Naive B cell (primary cell): ENCODE results near the gene MPC1. TPM values are rescaled to one million over a fixed set of nuclear protein-coding genes. Genes with fewer than 3 reads are reported as not detected.
A peak's percentile ranks its signal among the peaks of the same experiment; 100 is the strongest.
"Not testable (repeated sequence)": the region's sequence is repeated elsewhere in the genome, so short reads cannot be mapped to it uniquely, and the experiment has no call there.

Experiments used
- ATAC-seq, 2 donors: fragments of 150-1000 bp; cut with Tn5 transposase; 2 replicates each; pipeline ENCODE4 v1.10.0; 2021; ENCODE audit warnings: low read depth in 2 of 2, mild to moderate bottlenecking in 2 of 2, moderate library complexity in 2 of 2
- DNase-seq: peaks from one replicate; pipeline ENCODE4 v3.0.0; 2022
- H3K27ac Mint-ChIP-seq, 6 donors: one replicate each; pipeline ENCODE4 v1.8.0; 2020 to 2022; ENCODE audit warnings: mild to moderate bottlenecking in 6 of 6, mixed read lengths in 6 of 6, moderate library complexity in 5 of 6, inconsistent platforms in 2 of 6
- H3K27me3 Mint-ChIP-seq, 3 donors: one replicate each; pipeline ENCODE4 v1.8.0; 2021 to 2022; ENCODE audit warnings: mixed read lengths in 3 of 3, mild to moderate bottlenecking in 1 of 3
- H3K36me3 Mint-ChIP-seq, 2 donors: one replicate each; pipeline ENCODE4 v1.8.0; 2020 to 2022; ENCODE audit warnings: mixed read lengths in 2 of 2, inconsistent platforms in 1 of 2, mild to moderate bottlenecking in 1 of 2
- H3K4me1 Mint-ChIP-seq, 3 donors: one replicate each; pipeline ENCODE4 v1.8.0; 2020 to 2022; ENCODE audit warnings: mixed read lengths in 3 of 3, inconsistent platforms in 1 of 3, mild to moderate bottlenecking in 1 of 3, moderate library complexity in 1 of 3
- H3K4me3 Mint-ChIP-seq, 8 donors: one replicate each; pipeline ENCODE4 v1.8.0; 2020 to 2022; ENCODE audit warnings: mild to moderate bottlenecking in 8 of 8, mixed read lengths in 8 of 8, moderate library complexity in 8 of 8, inconsistent platforms in 2 of 8
- H3K9me3 Mint-ChIP-seq, 7 donors: one replicate each; pipeline ENCODE4 v1.8.0; 2020 to 2022; ENCODE audit warnings: mixed read lengths in 7 of 7, mild to moderate bottlenecking in 5 of 7, inconsistent platforms in 2 of 7, moderate library complexity in 1 of 7
- polyA plus RNA-seq, 6 donors: library from polyadenylated mRNA; unstranded; fragments of 300-500 nt; fragmentation: Illumina TruSeq; gene quantifications; one replicate each; pipeline ENCODE4 v1.2.3, GENCODE V29; 2021; ENCODE audit warnings: low read depth in 6 of 6

The MPC1 gene
- polyA plus RNA-seq, 6 donors from 2014 or later: 30.2 to 61.0 (median 52.6) TPM

- no peak for ATAC-seq
- H3K36me3 Mint-ChIP-seq: no peaks in the 10 kb centered on the region
- peaks cover 17 to 35% (median 30%) of the 10 kb centered on the region in 3 donors for H3K27me3 Mint-ChIP-seq
- H3K27ac Mint-ChIP-seq: no peak overlapping the region
- H3K4me1 Mint-ChIP-seq: peaks cover 0 to 5% (median 4%) of the 10 kb centered on the region in 3 donors
- DNase-seq: no peak
- peaks cover 0 to 4% (median 0%) of the 10 kb centered on the region in 7 donors for H3K9me3 Mint-ChIP-seq
- no peak overlapping the region for H3K4me3 Mint-ChIP-seq
These were observed 17.4 kb upstream of the MPC1 start for GRCh38 chr6:166400181-166400580.

GRCh38 chr6:166398348-166398747 lies 15.6 kb upstream of the MPC1 start:
- no peak for DNase-seq
- Mint-ChIP-seq H3K36me3 (no peaks in the 10 kb centered on the region), H3K27ac (no peak overlapping the region), H3K27me3 (peaks cover 17 to 48% (median 39%) of the 10 kb centered on the region in 3 donors), H3K4me3 (no peak overlapping the region), H3K9me3 (peaks cover 0 to 4% (median 0%) of the 10 kb centered on the region in 7 donors), H3K4me1 (peaks cover 0 to 5% (median 4%) of the 10 kb centered on the region in 3 donors)
- ATAC-seq: no peak

GRCh38 chr6:166397849-166398248 lies 15.1 kb upstream of the MPC1 start:
- no peak overlapping the region for H3K27ac Mint-ChIP-seq
- ATAC-seq: no peak
- peaks cover 0 to 5% (median 4%) of the 10 kb centered on the region in 3 donors for H3K4me1 Mint-ChIP-seq
- DNase-seq: no peak
- H3K27me3 Mint-ChIP-seq: peaks cover 13 to 48% (median 39%) of the 10 kb centered on the region in 3 donors
- peaks cover 0 to 4% (median 0%) of the 10 kb centered on the region in 7 donors for H3K9me3 Mint-ChIP-seq
- no peaks in the 10 kb centered on the region for H3K36me3 Mint-ChIP-seq
- no peak overlapping the region for H3K4me3 Mint-ChIP-seq

- Mint-ChIP-seq H3K4me3 (no peak overlapping the region), H3K27me3 (peaks cover 13 to 52% (median 39%) of the 10 kb centered on the region in 3 donors), H3K4me1 (peaks cover 0 to 3% (median 3%) of the 10 kb centered on the region in 3 donors), H3K27ac (no peak overlapping the region), H3K36me3 (no peaks in the 10 kb centered on the region), H3K9me3 (peaks cover 0 to 4% (median 0%) of the 10 kb centered on the region in 7 donors)
- DNase-seq: no peak
- ATAC-seq: no peak
These were observed 13.0 kb upstream of the MPC1 start for GRCh38 chr6:166395778-166396177.

GRCh38 chr6:166395351-166395750 lies 12.6 kb upstream of the MPC1 start:
- Mint-ChIP-seq H3K4me1 (no peaks in the 10 kb centered on the region), H3K9me3 (peaks cover 0 to 4% (median 0%) of the 10 kb centered on the region in 7 donors), H3K27me3 (peaks cover 14 to 54% (median 39%) of the 10 kb centered on the region in 3 donors), H3K36me3 (no peaks in the 10 kb centered on the region), H3K27ac (no peak overlapping the region), H3K4me3 (no peak overlapping the region)
- DNase-seq: no peak
- no peak for ATAC-seq

GRCh38 chr6:166394036-166394892 lies 11.5 kb upstream of the MPC1 start:
- no peak for ATAC-seq
- no peak for DNase-seq
- Mint-ChIP-seq H3K4me1 (no peaks in the 10 kb centered on the region), H3K36me3 (no peaks in the 10 kb centered on the region), H3K4me3 (peak overlapping the region in 1 of 8 donors; percentile 0), H3K27ac (no peak overlapping the region), H3K27me3 (peaks cover 14 to 51% (median 34%) of the 10 kb centered on the region in 3 donors), H3K9me3 (peaks cover 0 to 4% (median 0%) of the 10 kb centered on the region in 7 donors)

- no peak overlapping the region for H3K4me3 Mint-ChIP-seq
- H3K27me3 Mint-ChIP-seq: peaks cover 14 to 47% (median 27%) of the 10 kb centered on the region in 3 donors
- no peaks in the 10 kb centered on the region for H3K4me1 Mint-ChIP-seq
- ATAC-seq: no peak
- DNase-seq: no peak
- H3K27ac Mint-ChIP-seq: no peak overlapping the region
- no peaks in the 10 kb centered on the region for H3K36me3 Mint-ChIP-seq
- peaks cover 0 to 4% (median 0%) of the 10 kb centered on the region in 7 donors for H3K9me3 Mint-ChIP-seq
These were observed 10.7 kb upstream of the MPC1 start for GRCh38 chr6:166393535-166393823.

- H3K9me3 Mint-ChIP-seq, H3K27ac Mint-ChIP-seq, ATAC-seq, H3K36me3 Mint-ChIP-seq, H3K4me3 Mint-ChIP-seq, H3K4me1 Mint-ChIP-seq, DNase-seq: not testable (repeated sequence)
- peaks cover 9 to 47% (median 21%) of the 10 kb centered on the region in 3 donors for H3K27me3 Mint-ChIP-seq
These were observed 10.2 kb upstream of the MPC1 start for GRCh38 chr6:166392755-166393534.

GRCh38 chr6:166389119-166389518 lies 6.4 kb upstream of the MPC1 start:
- Mint-ChIP-seq H3K4me1 (peaks cover 0 to 4% (median 0%) of the 10 kb centered on the region in 3 donors), H3K27ac (no peak overlapping the region), H3K27me3 (peaks cover 4 to 18% (median 5%) of the 10 kb centered on the region in 3 donors), H3K9me3 (no peaks in the 10 kb centered on the region), H3K4me3 (no peak overlapping the region), H3K36me3 (no peaks in the 10 kb centered on the region)
- DNase-seq (no peak), ATAC-seq (no peak)

GRCh38 chr6:166388290-166389004 lies 5.7 kb upstream of the MPC1 start:
- DNase-seq: no peak
- H3K27ac Mint-ChIP-seq: no peak overlapping the region
- ATAC-seq: no peak
- peaks cover 0 to 7% (median 5%) of the 10 kb centered on the region in 3 donors for H3K4me1 Mint-ChIP-seq
- H3K36me3 Mint-ChIP-seq: no peaks in the 10 kb centered on the region
- H3K9me3 Mint-ChIP-seq: no peaks in the 10 kb centered on the region
- H3K27me3 Mint-ChIP-seq: peaks cover 0 to 14% (median 5%) of the 10 kb centered on the region in 3 donors
- H3K4me3 Mint-ChIP-seq: no peak overlapping the region

GRCh38 chr6:166387642-166388289 lies 5.0 kb upstream of the MPC1 start:
- Mint-ChIP-seq H3K4me1 (peaks cover 0 to 7% (median 5%) of the 10 kb centered on the region in 3 donors), H3K4me3 (peak overlapping the region in 1 of 8 donors; percentile 36), H3K36me3 (no peaks in the 10 kb centered on the region), H3K27ac (no peak overlapping the region), H3K27me3 (peaks cover 0 to 10% (median 5%) of the 10 kb centered on the region in 3 donors), H3K9me3 (no peaks in the 10 kb centered on the region)
- no peak for DNase-seq
- ATAC-seq: no peak

- not testable (repeated sequence) for H3K27ac Mint-ChIP-seq, H3K4me3 Mint-ChIP-seq
These were observed 4.4 kb upstream of the MPC1 start for GRCh38 chr6:166387098-166387497.

GRCh38 chr6:166386111-166386510 lies 3.4 kb upstream of the MPC1 start:
- Mint-ChIP-seq H3K27ac (no peak overlapping the region), H3K36me3 (no peaks in the 10 kb centered on the region), H3K4me1 (peaks cover 9 to 19% (median 13%) of the 10 kb centered on the region in 3 donors), H3K4me3 (peak overlapping the region in 1 of 8 donors; percentile 93), H3K27me3 (peaks cover 0 to 5% (median 5%) of the 10 kb centered on the region in 3 donors), H3K9me3 (no peaks in the 10 kb centered on the region)
- DNase-seq: no peak
- ATAC-seq: no peak

More at GRCh38 chr6:166387098-166387497, 4.4 kb upstream of the MPC1 start:
- H3K36me3 Mint-ChIP-seq, H3K4me1 Mint-ChIP-seq, H3K9me3 Mint-ChIP-seq, H3K27me3 Mint-ChIP-seq, ATAC-seq, DNase-seq: not testable (repeated sequence)
